Measurements from ENCODE around the gene ARPP19. TPM values are rescaled to one million over a fixed set of nuclear protein-coding genes. Genes with fewer than 3 reads are reported as not detected.

Gene ARPP19
- polyA plus RNA-seq, 3 donors, result 26.2 to 48.3 (median 44.4) TPM

DNA sequence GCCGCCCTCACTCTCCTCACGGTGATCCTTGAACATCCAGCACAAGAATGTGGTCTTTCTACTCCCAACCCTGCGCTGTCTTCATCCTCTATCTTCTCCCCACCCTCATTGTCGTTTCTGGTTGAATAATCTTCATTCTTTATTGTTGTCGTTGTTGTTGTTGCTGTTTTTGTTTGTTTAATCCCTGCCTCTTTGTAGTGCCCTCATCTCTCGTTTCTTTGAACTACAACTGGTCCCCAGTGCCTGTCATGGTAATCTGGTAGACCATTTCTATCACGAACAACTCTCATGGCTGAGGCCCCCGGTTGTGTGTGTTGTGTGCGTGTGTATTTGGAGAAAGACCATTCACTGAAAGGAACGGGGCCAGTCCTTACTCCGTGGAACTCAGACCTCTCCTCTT lies 38.9 kb downstream of the ARPP19 start:
- Histone ChIP-seq H3K27ac (ENCODE audit: low read depth in 1 of 2, low read length in 2 of 2) (no peak overlapping the region), H4K20me1 (ENCODE audit: insufficient read depth, low read length) (peaks cover 25% of the 10 kb centered on the region), H3K4me3 (replicated peaks in 1 of 3; ENCODE audit: low read depth in 2 of 3, low read length in 3 of 3) (peak overlapping the region in 1 of 3 experiments; percentile 91), H3K4me1 (ENCODE audit: control insufficient read depth in 1 of 2, insufficient read depth in 2 of 2, low read length in 2 of 2) (peaks cover 17 to 26% of the 10 kb centered on the region in 2 donors), H3K9ac (ENCODE audit: insufficient read depth, low read length, poor library complexity, severe bottlenecking) (no peak overlapping the region), H3K79me2 (ENCODE audit: insufficient read depth, low read length) (peaks cover 37% of the 10 kb centered on the region), H3K36me3 (replicated peaks in 1 of 2; ENCODE audit: control insufficient read depth in 1 of 2, insufficient read depth in 2 of 2, low read length in 2 of 2) (no peaks in the 10 kb centered on the region), H2AFZ (ENCODE audit: insufficient read depth, low read depth, low read length, poor library complexity, severe bottlenecking) (peak overlapping the region; percentile 98), H3K4me2 (replicated peaks; ENCODE audit: extremely low read depth, low read length, poor library complexity, severe bottlenecking) (peak overlapping the region; percentile 95), H3K27me3 (ENCODE audit: control insufficient read depth in 2 of 2, insufficient read depth in 2 of 2, low read length in 2 of 2) (peaks cover 8 to 18% of the 10 kb centered on the region in 2 donors), H3K9me3 (replicated peaks in 1 of 2; ENCODE audit: control insufficient read depth in 1 of 2, insufficient read depth in 1 of 2, low read length in 2 of 2) (no peaks in the 10 kb centered on the region)
- no peak for DNase-seq
- Mint-ChIP-seq H3K9me3 (peaks cover 0 to 5% (median 0%) of the 10 kb centered on the region in 7 donors), H3K27ac (peak overlapping the region in 5 of 7 donors; percentile 1 to 64 (median 33)), H3K36me3 (peaks cover 6 to 7% of the 10 kb centered on the region in 2 donors), H3K27me3 (ENCODE audit: low read depth in 3 of 3) (peaks cover 14 to 18% (median 17%) of the 10 kb centered on the region in 3 donors), H3K4me3 (peak overlapping the region; percentile 75 to 91), H3K4me1 (peaks cover 30% of the 10 kb centered on the region)
- 45% methylated on average over 4 of the region's 11 CpGs for whole genome bisulfite sequencing (ENCODE audit: insufficient coverage)
- TF ChIP-seq, protein P1, sequence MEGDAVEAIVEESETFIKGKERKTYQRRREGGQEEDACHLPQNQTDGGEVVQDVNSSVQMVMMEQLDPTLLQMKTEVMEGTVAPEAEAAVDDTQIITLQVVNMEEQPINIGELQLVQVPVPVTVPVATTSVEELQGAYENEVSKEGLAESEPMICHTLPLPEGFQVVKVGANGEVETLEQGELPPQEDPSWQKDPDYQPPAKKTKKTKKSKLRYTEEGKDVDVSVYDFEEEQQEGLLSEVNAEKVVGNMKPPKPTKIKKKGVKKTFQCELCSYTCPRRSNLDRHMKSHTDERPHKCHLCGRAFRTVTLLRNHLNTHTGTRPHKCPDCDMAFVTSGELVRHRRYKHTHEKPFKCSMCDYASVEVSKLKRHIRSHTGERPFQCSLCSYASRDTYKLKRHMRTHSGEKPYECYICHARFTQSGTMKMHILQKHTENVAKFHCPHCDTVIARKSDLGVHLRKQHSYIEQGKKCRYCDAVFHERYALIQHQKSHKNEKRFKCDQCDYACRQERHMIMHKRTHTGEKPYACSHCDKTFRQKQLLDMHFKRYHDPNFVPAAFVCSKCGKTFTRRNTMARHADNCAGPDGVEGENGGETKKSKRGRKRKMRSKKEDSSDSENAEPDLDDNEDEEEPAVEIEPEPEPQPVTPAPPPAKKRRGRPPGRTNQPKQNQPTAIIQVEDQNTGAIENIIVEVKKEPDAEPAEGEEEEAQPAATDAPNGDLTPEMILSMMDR (IDR thresholded peaks at IDR 0.05), result no peak
- intact Hi-C loops (cut with micrococcal nuclease), result loop anchor here in 1 of 2 donors (5.0 kb wide), 1 partner anchor 32 kb away; no protein-coding TSS in a partner anchor

DNA sequence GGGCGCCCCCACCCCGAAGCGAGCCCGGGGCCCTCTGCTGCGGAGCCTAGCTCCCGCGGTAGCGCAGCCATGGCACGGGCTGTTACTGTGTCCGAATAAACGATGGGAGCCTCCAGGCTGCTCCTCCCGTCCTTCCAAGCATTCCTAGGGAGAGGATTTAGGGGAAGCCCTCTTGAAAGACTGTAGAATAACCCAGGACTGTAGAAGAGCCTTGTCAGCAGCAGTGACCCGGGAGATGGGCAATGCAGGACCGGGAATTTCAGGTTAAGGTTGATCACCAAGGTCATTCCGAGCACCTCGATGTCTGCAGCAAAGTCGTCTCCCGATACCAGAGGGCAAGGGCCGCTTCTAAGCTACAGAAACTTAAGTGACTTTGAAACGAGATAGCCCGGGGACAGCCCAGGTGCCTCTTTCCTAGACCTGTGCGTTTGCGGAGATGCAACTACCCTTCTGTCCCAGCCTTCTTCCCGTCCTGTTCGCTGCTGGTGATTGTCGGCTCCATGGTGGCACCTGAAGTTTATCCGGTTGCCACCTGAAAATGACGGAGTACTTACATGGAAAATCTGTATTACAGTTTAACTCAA lies 39.4 kb downstream of the ARPP19 start:
- H3K4me3 Mint-ChIP-seq, result peak overlapping the region; percentile 75 to 91
- Histone ChIP-seq H3K9ac (ENCODE audit: insufficient read depth, low read length, poor library complexity, severe bottlenecking) (peak overlapping the region; percentile 84), H3K36me3 (replicated peaks in 1 of 2; ENCODE audit: control insufficient read depth in 1 of 2, insufficient read depth in 2 of 2, low read length in 2 of 2) (no peaks in the 10 kb centered on the region), H3K4me1 (ENCODE audit: control insufficient read depth in 1 of 2, insufficient read depth in 2 of 2, low read length in 2 of 2) (peaks cover 17 to 26% of the 10 kb centered on the region in 2 donors), H3K27me3 (ENCODE audit: control insufficient read depth in 2 of 2, insufficient read depth in 2 of 2, low read length in 2 of 2) (peaks cover 8 to 18% of the 10 kb centered on the region in 2 donors), H3K4me3 (replicated peaks in 1 of 3; ENCODE audit: low read depth in 2 of 3, low read length in 3 of 3) (peak overlapping the region; percentile 33 to 91 (median 65)), H3K27ac (ENCODE audit: low read depth in 1 of 2, low read length in 2 of 2) (peak overlapping the region in 1 of 2 donors; percentile 67), H3K9me3 (replicated peaks in 1 of 2; ENCODE audit: control insufficient read depth in 1 of 2, insufficient read depth in 1 of 2, low read length in 2 of 2) (no peaks in the 10 kb centered on the region), H4K20me1 (ENCODE audit: insufficient read depth, low read length) (peaks cover 30% of the 10 kb centered on the region), H3K4me2 (replicated peaks; ENCODE audit: extremely low read depth, low read length, poor library complexity, severe bottlenecking) (peak overlapping the region; percentile 95), H2AFZ (ENCODE audit: insufficient read depth, low read depth, low read length, poor library complexity, severe bottlenecking) (peak overlapping the region; percentile 98), H3K79me2 (ENCODE audit: insufficient read depth, low read length) (peaks cover 42% of the 10 kb centered on the region)
- H3K27ac Mint-ChIP-seq, result peak overlapping the region in 5 of 7 donors; percentile 11 to 86 (median 33)
- 2% methylated on average over 28 of the region's 28 CpGs for WGBS (ENCODE audit: insufficient coverage)
- peaks cover 14 to 18% (median 17%) of the 10 kb centered on the region in 3 donors for H3K27me3 Mint-ChIP-seq (ENCODE audit: low read depth in 3 of 3)
- TF ChIP-seq, protein P1 (IDR thresholded peaks at IDR 0.05), result no peak
- intact Hi-C loops (cut with micrococcal nuclease), result loop anchor here in 1 of 2 donors (5.0 kb wide), 1 partner anchor 33 kb away; no protein-coding TSS in a partner anchor
- peaks cover 6 to 7% of the 10 kb centered on the region in 2 donors for H3K36me3 Mint-ChIP-seq
- DNase-seq, result peak in 1 of 3 donors; percentile 4
- peaks cover 30% of the 10 kb centered on the region for H3K4me1 Mint-ChIP-seq
- peaks cover 0 to 5% (median 0%) of the 10 kb centered on the region in 7 donors for H3K9me3 Mint-ChIP-seq

Data from CD14-positive monocyte (primary cell).